ENCODE measurements around the gene CBX8. TPM values are rescaled to one million over a fixed set of nuclear protein-coding genes. Genes with fewer than 3 reads are reported as not detected.
A peak's percentile ranks its signal among the peaks of the same experiment; 100 is the strongest.

Gene CBX8
- total RNA-seq, 4 donors from 2014 or later: 2.3 to 6.4 (median 3.1) TPM

- peaks cover 100% of the 10 kb centered on the region for H3K27me3 ChIP-seq
- DNase-seq (ENCODE audit: low spot score in 2 of 2): no peak
- TF ChIP-seq, protein P1, sequence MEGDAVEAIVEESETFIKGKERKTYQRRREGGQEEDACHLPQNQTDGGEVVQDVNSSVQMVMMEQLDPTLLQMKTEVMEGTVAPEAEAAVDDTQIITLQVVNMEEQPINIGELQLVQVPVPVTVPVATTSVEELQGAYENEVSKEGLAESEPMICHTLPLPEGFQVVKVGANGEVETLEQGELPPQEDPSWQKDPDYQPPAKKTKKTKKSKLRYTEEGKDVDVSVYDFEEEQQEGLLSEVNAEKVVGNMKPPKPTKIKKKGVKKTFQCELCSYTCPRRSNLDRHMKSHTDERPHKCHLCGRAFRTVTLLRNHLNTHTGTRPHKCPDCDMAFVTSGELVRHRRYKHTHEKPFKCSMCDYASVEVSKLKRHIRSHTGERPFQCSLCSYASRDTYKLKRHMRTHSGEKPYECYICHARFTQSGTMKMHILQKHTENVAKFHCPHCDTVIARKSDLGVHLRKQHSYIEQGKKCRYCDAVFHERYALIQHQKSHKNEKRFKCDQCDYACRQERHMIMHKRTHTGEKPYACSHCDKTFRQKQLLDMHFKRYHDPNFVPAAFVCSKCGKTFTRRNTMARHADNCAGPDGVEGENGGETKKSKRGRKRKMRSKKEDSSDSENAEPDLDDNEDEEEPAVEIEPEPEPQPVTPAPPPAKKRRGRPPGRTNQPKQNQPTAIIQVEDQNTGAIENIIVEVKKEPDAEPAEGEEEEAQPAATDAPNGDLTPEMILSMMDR (IDR thresholded peaks at IDR 0.05): no peak
- TF ChIP-seq POLR2AphosphoS5 (IDR thresholded peaks at IDR 0.05) (no peak), EP300 (IDR thresholded peaks at IDR 0.05) (no peak), POLR2A (IDR thresholded peaks at IDR 0.05) (no peak)
- peaks cover 50% of the 10 kb centered on the region for H3K4me1 ChIP-seq
- 24% methylated on average over 4 of the region's 4 CpGs for WGBS
- no peak overlapping the region for H3K4me3 ChIP-seq
- no peaks in the 10 kb centered on the region for H3K9me3 ChIP-seq
- no peak overlapping the region for H3K27ac ChIP-seq
- H3K36me3 ChIP-seq: no peaks in the 10 kb centered on the region
Observed at GRCh38 chr17:79806446-79806760, 9.5 kb upstream of the CBX8 start.

DNA sequence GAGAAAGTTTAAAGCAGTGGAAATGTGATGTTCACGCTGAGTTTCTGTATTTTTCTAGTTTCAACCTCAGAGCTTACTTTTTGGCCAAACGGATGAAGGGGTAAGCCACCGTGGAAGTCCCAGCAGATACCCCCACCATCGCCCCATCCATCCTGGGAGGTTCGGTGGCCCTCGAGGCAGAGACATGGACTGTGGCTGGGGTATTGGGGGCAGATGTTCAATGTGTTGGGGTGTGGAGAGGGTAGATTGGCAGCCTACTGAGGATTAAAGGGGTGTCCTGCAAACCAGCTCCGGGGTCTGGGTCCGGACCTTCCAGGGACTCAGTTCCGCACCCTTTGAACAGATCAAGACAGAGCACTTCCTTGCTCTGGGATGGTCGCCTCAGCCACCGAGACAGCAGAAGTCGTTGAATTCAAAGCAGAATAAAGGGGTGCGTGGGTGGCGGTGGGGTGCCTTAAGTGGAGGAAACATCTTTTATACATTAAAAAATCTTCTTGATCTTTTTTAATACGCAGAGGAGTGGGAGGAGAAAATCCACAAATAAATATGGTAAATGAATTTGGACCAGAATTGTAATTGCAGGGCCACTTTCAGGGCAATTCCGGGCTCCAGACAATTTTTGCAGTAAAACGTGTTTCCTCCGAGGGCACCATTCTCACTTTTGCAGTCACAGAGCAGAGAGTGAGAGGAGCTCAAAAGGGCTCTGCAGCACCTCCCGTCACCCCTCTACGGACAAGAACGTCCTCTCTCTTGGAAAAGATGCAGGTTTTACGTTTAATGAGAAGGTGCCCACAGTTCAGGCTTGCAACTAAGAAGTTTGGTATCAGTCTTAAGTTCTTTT, 8.2 kb upstream of the CBX8 start:
- TF ChIP-seq POLR2AphosphoS5 (IDR thresholded peaks at IDR 0.05): no peak
- TF ChIP-seq EP300 (IDR thresholded peaks at IDR 0.05): no peak
- no peak for TF ChIP-seq POLR2A (IDR thresholded peaks at IDR 0.05)
- TF ChIP-seq, protein P1 (IDR thresholded peaks at IDR 0.05): no peak
- Histone ChIP-seq H3K9me3 (no peaks in the 10 kb centered on the region), H3K27me3 (peaks cover 100% of the 10 kb centered on the region), H3K4me1 (peaks cover 50% of the 10 kb centered on the region), H3K4me3 (no peak overlapping the region), H3K36me3 (no peaks in the 10 kb centered on the region), H3K27ac (no peak overlapping the region)
- WGBS: 22% methylated on average over 22 of the region's 22 CpGs
- no peak for DNase-seq (ENCODE audit: low spot score in 2 of 2)

GRCh38 chr17:79803997-79804855, 7.3 kb upstream of the CBX8 start:
- DNase-seq (ENCODE audit: low spot score in 2 of 2): no peak
- no peak for TF ChIP-seq POLR2AphosphoS5 (IDR thresholded peaks at IDR 0.05)
- TF ChIP-seq POLR2A (IDR thresholded peaks at IDR 0.05): no peak
- TF ChIP-seq, protein P1 (IDR thresholded peaks at IDR 0.05): no peak
- TF ChIP-seq EP300 (IDR thresholded peaks at IDR 0.05): no peak
- peaks cover 48% of the 10 kb centered on the region for H3K4me1 ChIP-seq
- no peak overlapping the region for H3K27ac ChIP-seq
- H3K4me3 ChIP-seq: peak overlapping the region; percentile 31
- H3K36me3 ChIP-seq: no peaks in the 10 kb centered on the region
- no peaks in the 10 kb centered on the region for H3K9me3 ChIP-seq
- WGBS: 2% methylated on average over 23 of the region's 76 CpGs
- H3K27me3 ChIP-seq: peaks cover 100% of the 10 kb centered on the region

DNA sequence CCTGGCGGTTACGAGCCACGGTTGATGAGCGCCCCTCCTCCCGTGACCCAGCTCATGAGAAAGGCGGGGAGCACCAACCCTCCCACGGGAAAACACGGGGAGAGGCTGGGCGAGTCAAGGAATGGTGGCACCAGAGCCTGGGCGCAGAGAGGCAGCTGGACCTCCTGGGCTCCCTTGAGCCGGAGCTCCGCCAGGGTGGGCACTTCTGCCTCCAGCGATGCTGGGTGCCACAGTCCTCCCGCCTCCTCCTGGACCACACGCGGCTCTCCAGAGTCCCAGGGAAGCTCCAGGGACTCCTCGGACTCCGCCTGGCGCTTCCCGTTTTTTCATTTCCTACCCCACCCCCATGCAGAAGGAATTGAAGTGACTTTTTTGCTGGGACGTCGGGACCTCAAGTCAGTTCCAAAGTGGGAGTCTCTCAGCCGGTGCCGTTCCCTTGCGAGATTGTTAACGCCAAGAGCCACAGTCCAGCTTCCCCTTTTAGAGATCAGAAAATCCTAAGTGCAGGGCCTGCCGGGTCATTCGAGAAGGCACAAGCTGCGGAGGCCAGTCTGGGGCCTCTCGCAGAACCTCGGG, 6.6 kb upstream of the CBX8 start:
- no peaks in the 10 kb centered on the region for H3K9me3 ChIP-seq
- WGBS: 17% methylated on average over 12 of the region's 31 CpGs
- no peaks in the 10 kb centered on the region for H3K36me3 ChIP-seq
- H3K4me1 ChIP-seq: peaks cover 54% of the 10 kb centered on the region
- no peak for TF ChIP-seq EP300 (IDR thresholded peaks at IDR 0.05)
- no peak for TF ChIP-seq POLR2AphosphoS5 (IDR thresholded peaks at IDR 0.05)
- no peak for TF ChIP-seq POLR2A (IDR thresholded peaks at IDR 0.05)
- TF ChIP-seq, protein P1 (IDR thresholded peaks at IDR 0.05): no peak
- no peak overlapping the region for H3K27ac ChIP-seq
- DNase-seq (ENCODE audit: low spot score in 2 of 2): no peak
- H3K27me3 ChIP-seq: peaks cover 100% of the 10 kb centered on the region
- no peak overlapping the region for H3K4me3 ChIP-seq
